ENCODE measurements around the gene ERH. TPM values are rescaled to one million over a fixed set of nuclear protein-coding genes. Genes with fewer than 3 reads are reported as not detected.
"Not testable (repeated sequence)": the region's sequence is repeated elsewhere in the genome, so short reads cannot be mapped to it uniquely, and the experiment has no call there.

ERH gene
- total RNA-seq, 1 donor from 2014 or later, result 282 TPM

GRCh38 chr14:69399750-69400149 is 1.7 kb upstream of the ERH start:
- H3K27ac Mint-ChIP-seq (ENCODE audit: unreplicated experiment), result peak overlapping the region; percentile 100
- peaks cover 33% of the 10 kb centered on the region for H3K4me1 Mint-ChIP-seq (ENCODE audit: unreplicated experiment)
- H3K9me3 Mint-ChIP-seq (ENCODE audit: unreplicated experiment), result no peaks in the 10 kb centered on the region
- DNase-seq (ENCODE audit: low spot score), result no peak
- H3K36me3 Mint-ChIP-seq (ENCODE audit: low read depth, unreplicated experiment), result peaks cover 16% of the 10 kb centered on the region
- H3K4me3 Mint-ChIP-seq (ENCODE audit: unreplicated experiment), result peak overlapping the region; percentile 99
- TF ChIP-seq CTCF (IDR thresholded peaks at IDR 0.05; ENCODE audit: unreplicated experiment), result no peak
- H3K27me3 Mint-ChIP-seq (ENCODE audit: unreplicated experiment), result peaks cover 6% of the 10 kb centered on the region

GRCh38 chr14:69398818-69399210 is 715 bp upstream of the ERH start:
- no peak for TF ChIP-seq CTCF (IDR thresholded peaks at IDR 0.05; ENCODE audit: unreplicated experiment)
- Mint-ChIP-seq H3K4me3 (ENCODE audit: unreplicated experiment) (peak overlapping the region; percentile 99), H3K36me3 (ENCODE audit: low read depth, unreplicated experiment) (peaks cover 15% of the 10 kb centered on the region), H3K9me3 (ENCODE audit: unreplicated experiment) (no peaks in the 10 kb centered on the region), H3K4me1 (ENCODE audit: unreplicated experiment) (peaks cover 33% of the 10 kb centered on the region), H3K27me3 (ENCODE audit: unreplicated experiment) (peaks cover 6% of the 10 kb centered on the region), H3K27ac (ENCODE audit: unreplicated experiment) (peak overlapping the region; percentile 100)
- peak; percentile 5 for DNase-seq (ENCODE audit: low spot score)

- Mint-ChIP-seq H3K36me3 (ENCODE audit: low read depth, unreplicated experiment) (peaks cover 35% of the 10 kb centered on the region), H3K4me3 (ENCODE audit: unreplicated experiment) (no peak overlapping the region), H3K27me3 (ENCODE audit: unreplicated experiment) (peaks cover 6% of the 10 kb centered on the region), H3K4me1 (ENCODE audit: unreplicated experiment) (peaks cover 33% of the 10 kb centered on the region), H3K9me3 (ENCODE audit: unreplicated experiment) (no peaks in the 10 kb centered on the region), H3K27ac (ENCODE audit: unreplicated experiment) (peak overlapping the region; percentile 48)
- TF ChIP-seq CTCF (IDR thresholded peaks at IDR 0.05; ENCODE audit: unreplicated experiment), result no peak
- DNase-seq (ENCODE audit: low spot score), result no peak
These were observed 2.2 kb downstream of the ERH start for GRCh38 chr14:69395929-69396328.

GRCh38 chr14:69392481-69392880 is 5.6 kb downstream of the ERH start:
- TF ChIP-seq CTCF (IDR thresholded peaks at IDR 0.05; ENCODE audit: unreplicated experiment), result no peak
- peaks cover 14% of the 10 kb centered on the region for H3K4me1 Mint-ChIP-seq (ENCODE audit: unreplicated experiment)
- peaks cover 45% of the 10 kb centered on the region for H3K36me3 Mint-ChIP-seq (ENCODE audit: low read depth, unreplicated experiment)
- H3K4me3 Mint-ChIP-seq (ENCODE audit: unreplicated experiment), result peak overlapping the region; percentile 32
- H3K27ac Mint-ChIP-seq (ENCODE audit: unreplicated experiment), result no peak overlapping the region
- DNase-seq (ENCODE audit: low spot score), result no peak
- peaks cover 3% of the 10 kb centered on the region for H3K27me3 Mint-ChIP-seq (ENCODE audit: unreplicated experiment)
- H3K9me3 Mint-ChIP-seq (ENCODE audit: unreplicated experiment), result no peaks in the 10 kb centered on the region

GRCh38 chr14:69391400-69391799 is 6.7 kb downstream of the ERH start:
- H3K36me3 Mint-ChIP-seq (ENCODE audit: low read depth, unreplicated experiment), result peaks cover 49% of the 10 kb centered on the region
- not testable (repeated sequence) for H3K4me3 Mint-ChIP-seq (ENCODE audit: unreplicated experiment); DNase-seq (ENCODE audit: low spot score); H3K4me1 Mint-ChIP-seq (ENCODE audit: unreplicated experiment); H3K27ac Mint-ChIP-seq (ENCODE audit: unreplicated experiment); H3K9me3 Mint-ChIP-seq (ENCODE audit: unreplicated experiment); H3K27me3 Mint-ChIP-seq (ENCODE audit: unreplicated experiment)

GRCh38 chr14:69387311-69387710 is 10.8 kb downstream of the ERH start:
- Mint-ChIP-seq H3K9me3 (ENCODE audit: unreplicated experiment) (no peaks in the 10 kb centered on the region), H3K4me1 (ENCODE audit: unreplicated experiment) (peaks cover 2% of the 10 kb centered on the region), H3K4me3 (ENCODE audit: unreplicated experiment) (no peak overlapping the region), H3K27ac (ENCODE audit: unreplicated experiment) (no peak overlapping the region), H3K36me3 (ENCODE audit: low read depth, unreplicated experiment) (peaks cover 32% of the 10 kb centered on the region), H3K27me3 (ENCODE audit: unreplicated experiment) (peaks cover 2% of the 10 kb centered on the region)
- no peak for TF ChIP-seq CTCF (IDR thresholded peaks at IDR 0.05; ENCODE audit: unreplicated experiment)
- DNase-seq (ENCODE audit: low spot score), result no peak

Measured in endothelial cell (in vitro differentiated cells).